ENCODE measurements around the gene KIF24. TPM values are rescaled to one million over a fixed set of nuclear protein-coding genes. Genes with fewer than 3 reads are reported as not detected.
"Not testable (repeated sequence)": the region's sequence is repeated elsewhere in the genome, so short reads cannot be mapped to it uniquely, and the experiment has no call there.

The KIF24 gene, protein sequence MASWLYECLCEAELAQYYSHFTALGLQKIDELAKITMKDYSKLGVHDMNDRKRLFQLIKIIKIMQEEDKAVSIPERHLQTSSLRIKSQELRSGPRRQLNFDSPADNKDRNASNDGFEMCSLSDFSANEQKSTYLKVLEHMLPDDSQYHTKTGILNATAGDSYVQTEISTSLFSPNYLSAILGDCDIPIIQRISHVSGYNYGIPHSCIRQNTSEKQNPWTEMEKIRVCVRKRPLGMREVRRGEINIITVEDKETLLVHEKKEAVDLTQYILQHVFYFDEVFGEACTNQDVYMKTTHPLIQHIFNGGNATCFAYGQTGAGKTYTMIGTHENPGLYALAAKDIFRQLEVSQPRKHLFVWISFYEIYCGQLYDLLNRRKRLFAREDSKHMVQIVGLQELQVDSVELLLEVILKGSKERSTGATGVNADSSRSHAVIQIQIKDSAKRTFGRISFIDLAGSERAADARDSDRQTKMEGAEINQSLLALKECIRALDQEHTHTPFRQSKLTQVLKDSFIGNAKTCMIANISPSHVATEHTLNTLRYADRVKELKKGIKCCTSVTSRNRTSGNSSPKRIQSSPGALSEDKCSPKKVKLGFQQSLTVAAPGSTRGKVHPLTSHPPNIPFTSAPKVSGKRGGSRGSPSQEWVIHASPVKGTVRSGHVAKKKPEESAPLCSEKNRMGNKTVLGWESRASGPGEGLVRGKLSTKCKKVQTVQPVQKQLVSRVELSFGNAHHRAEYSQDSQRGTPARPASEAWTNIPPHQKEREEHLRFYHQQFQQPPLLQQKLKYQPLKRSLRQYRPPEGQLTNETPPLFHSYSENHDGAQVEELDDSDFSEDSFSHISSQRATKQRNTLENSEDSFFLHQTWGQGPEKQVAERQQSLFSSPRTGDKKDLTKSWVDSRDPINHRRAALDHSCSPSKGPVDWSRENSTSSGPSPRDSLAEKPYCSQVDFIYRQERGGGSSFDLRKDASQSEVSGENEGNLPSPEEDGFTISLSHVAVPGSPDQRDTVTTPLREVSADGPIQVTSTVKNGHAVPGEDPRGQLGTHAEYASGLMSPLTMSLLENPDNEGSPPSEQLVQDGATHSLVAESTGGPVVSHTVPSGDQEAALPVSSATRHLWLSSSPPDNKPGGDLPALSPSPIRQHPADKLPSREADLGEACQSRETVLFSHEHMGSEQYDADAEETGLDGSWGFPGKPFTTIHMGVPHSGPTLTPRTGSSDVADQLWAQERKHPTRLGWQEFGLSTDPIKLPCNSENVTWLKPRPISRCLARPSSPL (N-terminal part only)
- 5.3 and 6.0 TPM in 2 replicates for total RNA-seq

DNA sequence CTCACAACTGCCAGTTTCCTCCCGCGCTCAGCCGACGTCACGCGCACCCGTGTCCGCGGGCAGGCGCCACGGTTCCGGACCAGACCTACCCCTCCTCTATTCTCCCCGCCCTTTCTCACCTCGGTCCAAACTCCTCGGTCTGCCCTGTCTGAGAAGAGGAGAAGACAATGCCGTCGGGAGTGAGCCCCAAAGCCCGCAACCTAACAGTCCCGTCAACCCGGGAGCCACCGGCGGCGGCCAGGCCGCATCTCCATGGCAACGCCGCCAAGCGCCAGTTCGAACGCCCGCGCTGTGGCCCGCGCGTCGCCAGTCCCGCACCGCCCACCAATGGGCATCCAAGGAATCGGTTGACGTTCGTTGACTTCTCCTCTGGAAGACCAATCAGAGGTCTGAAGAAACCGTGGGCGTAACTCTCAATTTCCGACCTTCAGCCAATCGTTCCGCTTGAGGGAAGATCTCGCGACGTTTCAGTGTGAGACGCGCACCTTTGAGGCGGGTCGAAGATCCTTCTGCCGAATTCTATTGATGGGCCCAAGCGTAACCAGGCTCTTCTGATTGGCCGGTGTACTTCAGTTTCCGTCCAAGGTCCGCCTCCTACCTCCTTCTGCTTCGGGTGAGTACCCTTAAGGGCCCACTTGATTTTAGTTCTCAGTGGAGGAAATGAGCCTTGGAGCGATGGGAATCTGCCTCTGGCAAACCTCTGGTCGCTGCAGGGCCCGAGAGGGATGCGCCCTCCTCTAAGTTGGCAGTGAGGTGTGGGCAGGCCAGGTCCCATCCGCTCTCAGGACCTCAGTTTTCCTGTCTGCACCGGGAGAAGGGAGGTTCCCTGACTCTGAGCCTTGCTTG lies at the start of gene KIF24, which contains the start of gene NUDT2:
TSS of gene KIF24 (minus strand) at position 282 of the 846 bp plus-strand sequence. CDS start 17,922 bp downstream, outside the sequence.
TSS of gene NUDT2 (plus strand) at position 583 of the 846 bp plus-strand sequence. CDS start 9,471 bp downstream, outside the sequence.
- intact Hi-C loops (cut with micrococcal nuclease): loop anchor here (1.0 to 10.0 kb wide), 18 partner anchors 50 to 1496 kb away; partner anchors contain the start of genes ATOSB, CHMP5, DCAF12 and DNAI1

DNA sequence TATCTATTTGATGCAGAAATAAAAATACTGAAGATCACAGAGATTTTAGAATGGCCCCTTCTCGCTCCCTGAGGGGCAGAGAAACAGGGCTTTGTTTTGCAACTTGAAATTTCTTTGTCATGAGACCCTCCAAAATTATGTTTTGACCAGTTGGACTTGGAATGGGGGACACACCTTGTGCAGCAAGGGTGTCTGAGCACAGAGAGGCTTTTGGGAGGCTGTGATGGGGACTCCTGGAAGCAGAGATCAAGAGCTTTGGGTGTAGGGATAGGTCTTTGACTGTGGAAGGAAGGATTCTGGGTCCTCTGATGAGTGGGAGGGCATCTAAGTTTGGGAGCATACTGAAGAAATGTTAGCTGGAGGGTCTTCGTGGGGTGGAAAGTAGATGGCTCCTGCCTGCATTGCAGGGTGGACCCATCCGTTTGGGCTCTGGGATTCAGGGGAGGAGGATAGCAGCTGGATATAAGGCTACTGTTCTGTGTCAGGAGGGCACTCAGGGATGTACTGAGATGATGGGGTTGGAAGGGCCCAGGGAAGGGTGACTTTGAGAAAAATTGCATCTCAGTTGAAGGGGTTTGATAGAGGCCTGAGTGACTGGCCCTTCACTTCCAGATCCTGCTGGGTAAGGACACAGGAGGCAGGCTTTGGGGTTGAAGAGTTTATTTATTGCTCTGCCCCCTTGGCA lies 49.5 kb upstream of the KIF24 start:
- intact Hi-C loops (cut with micrococcal nuclease): loop anchor here (1.0 to 10.0 kb wide), 14 partner anchors 49 to 1436 kb away; partner anchors contain the start of genes BAG1, CHMP5, CREB3 and DCTN3

DNA sequence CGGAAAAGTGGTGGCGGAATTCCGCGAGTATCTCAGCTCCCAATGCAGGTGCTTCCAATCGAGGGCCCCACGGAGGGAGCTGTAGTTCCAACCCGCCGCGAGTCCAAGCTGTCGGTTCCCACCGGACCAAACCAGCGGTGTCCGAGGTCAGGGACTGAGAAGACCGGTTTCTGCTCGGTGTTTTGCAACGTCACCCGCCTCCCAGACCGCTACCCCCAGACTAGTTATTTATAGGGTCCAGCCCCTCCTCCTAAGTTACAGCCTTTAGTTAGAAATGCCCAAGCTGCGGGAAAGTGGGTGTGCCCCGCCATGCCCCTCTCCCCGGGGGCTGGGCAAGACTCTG lies 48.3 kb upstream of the KIF24 start:
- intact Hi-C loops (cut with micrococcal nuclease): loop anchor here (1.0 to 10.0 kb wide), 11 partner anchors 81 to 1437 kb away; partner anchors contain the start of genes BAG1, CHMP5, CREB3 and DCAF12

DNA sequence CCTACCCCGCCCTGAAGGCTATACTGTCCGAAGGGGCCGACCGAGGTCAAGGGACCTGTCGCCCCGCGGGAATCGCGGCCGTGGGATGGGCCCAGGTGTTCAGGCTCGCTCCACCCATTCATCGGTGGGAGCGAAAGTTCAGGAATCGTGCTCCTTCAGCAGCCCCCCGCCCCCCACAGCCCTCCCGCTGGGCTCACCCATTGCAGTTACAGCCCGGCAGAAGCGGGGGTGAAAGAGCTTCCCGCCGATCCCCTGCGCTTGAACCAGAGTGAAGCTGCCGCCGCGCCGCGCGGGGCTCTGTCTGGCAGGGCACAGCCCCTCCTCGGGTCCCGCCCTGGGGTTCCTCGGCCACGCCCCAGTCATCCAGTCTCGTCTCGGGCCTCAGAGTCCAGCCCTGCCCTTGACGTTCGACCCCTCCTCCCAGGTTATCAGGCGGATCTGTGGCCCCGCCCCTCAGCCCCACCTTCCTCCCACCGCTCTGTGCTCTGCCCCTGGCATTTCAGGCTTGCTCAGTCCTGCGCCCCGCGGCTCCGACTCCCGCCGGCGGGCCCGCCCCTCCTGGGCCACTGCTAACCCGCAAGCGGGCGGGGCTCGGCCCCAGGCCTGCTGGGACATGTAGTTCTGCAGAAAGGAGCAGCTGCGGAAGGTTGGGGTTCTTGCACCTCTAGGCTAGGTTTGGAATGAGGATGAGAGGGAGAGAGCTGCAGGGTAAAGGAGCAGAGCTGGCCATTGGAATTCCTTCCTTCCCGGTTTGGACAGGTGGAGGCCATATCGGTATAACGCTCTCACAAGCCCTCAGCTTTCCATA lies 47.7 kb upstream of the KIF24 start, which contains the start of gene MYORG:
TSS of gene MYORG (minus strand) at position 303 of the 808 bp plus-strand sequence. CDS start 3,955 bp downstream, outside the sequence.
- intact Hi-C loops (cut with micrococcal nuclease): loop anchor here (1.0 to 10.0 kb wide), 13 partner anchors 82 to 1438 kb away; partner anchors contain the start of genes BAG1, CHMP5, CREB3 and DCAF12

DNA sequence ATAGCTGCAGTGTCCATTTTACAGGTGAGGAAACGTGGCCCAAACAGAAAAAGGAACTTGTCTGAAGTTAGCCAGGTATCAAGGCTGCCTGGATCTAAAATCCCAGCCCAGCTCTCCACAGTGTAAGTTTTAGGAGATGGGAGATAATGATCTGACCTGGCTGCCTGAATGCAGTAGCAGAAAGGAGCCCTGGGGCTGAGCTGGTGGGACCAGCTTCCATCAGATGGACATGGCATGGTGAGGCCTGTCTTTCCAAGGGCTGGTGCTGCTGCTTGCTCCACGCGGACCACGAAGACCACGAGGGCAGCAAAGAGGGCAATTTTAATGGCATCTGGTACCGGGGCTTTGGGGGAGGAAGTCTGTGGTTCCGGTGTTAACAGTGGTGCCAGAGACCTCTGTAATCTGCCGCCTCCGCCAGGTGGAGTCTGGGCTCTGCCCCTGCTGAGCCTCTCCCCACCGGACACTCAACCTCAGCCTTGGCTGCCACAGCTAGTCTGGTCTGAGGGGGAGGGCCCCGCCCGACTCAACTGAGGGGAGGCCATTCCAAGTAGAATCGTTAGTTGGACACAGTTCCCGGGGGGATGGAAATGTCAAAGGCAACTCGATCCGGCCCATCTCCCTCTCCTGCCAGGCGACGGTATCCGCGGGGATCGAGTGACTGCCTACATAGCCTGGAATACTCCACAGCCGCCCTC lies 47.0 kb upstream of the KIF24 start:
- intact Hi-C loops (cut with micrococcal nuclease): loop anchor here (1.0 to 10.0 kb wide), 8 partner anchors 261 to 1439 kb away; partner anchors contain the start of genes BAG1, CHMP5, CREB3 and HINT2

DNA sequence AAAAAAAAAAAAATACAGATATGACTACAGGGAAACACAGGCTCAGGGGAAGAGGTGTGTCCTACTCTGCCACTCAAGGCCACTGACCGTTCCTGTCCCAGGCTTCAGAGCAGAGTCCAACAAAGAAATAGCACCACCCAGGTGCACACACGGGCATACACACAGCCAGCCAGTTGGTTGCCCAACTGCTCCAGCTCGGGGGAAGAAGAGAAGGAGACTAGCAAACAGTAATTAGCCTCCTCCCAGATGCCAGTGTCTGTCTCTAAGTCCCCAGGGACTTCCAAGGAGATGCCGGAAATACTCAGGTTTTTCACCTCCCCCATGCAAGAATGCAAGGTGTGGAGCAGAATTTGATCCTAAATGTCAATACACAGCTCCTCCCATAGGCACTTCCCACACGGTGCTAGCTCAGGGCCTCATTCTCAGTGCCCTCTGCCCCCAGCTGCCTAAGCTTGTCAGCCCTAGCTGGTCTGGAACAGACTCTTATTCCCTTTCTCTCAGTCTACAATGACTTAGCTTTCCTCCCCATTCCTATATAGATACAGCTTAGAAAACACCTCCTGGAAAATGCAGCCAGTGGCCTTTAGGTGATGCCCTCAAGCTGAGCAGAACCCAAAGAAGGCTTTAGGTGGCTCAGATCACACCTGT lies 46.0 kb upstream of the KIF24 start:
- intact Hi-C loops (cut with micrococcal nuclease): loop anchor here (5.0 to 10.0 kb wide), 6 partner anchors 697 to 1440 kb away; partner anchors contain the start of genes BAG1, CHMP5, CREB3 and HINT2

DNA sequence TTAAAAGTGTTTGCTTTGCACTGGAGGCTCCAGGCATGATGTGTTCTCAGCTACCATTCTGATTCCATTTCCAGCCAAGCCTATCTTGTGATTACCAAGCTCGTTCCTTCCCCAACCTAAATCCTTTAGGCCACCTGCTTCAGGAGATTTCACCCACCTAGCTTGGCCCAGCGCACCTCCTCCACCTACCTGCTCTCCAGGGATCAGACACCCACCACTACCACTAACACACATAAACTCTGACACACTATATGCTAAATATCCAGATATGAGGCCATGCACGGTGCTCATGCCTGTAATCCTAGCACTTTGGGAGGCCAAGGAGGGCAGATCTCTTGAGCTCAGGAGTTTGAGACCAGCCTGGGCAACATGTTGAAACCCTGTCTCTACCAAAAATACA lies 45.3 kb upstream of the KIF24 start:
- intact Hi-C loops (cut with micrococcal nuclease): loop anchor here (10.0 kb wide), 2 partner anchors 1110 to 1440 kb away; partner anchors contain the start of genes BAG1, CHMP5, HINT2 and SPAG8

DNA sequence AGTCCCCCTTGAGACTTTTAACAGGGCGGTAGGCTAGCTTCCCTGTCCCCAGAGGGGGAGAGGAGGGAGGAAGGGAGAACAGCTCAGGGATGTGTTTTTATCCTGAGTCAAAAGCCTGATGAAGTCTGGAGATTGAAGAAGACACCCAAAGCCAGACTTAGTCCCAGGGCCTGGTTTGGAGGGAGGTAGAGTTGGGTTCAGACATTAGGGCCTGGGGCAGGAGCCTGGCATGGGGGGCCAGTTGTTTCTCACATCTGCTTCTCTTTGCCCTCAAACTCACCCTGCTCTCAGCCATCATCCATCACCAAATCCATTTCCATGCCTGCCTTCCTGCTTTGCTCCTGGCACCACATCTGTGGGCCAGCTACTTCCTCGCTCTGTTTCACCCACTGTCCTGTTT lies 44.7 kb upstream of the KIF24 start:
- intact Hi-C loops (cut with micrococcal nuclease): loop anchor here (10.0 kb wide), 2 partner anchors 1109 to 1441 kb away; partner anchors contain the start of genes BAG1, CHMP5, HINT2 and SPAG8

DNA sequence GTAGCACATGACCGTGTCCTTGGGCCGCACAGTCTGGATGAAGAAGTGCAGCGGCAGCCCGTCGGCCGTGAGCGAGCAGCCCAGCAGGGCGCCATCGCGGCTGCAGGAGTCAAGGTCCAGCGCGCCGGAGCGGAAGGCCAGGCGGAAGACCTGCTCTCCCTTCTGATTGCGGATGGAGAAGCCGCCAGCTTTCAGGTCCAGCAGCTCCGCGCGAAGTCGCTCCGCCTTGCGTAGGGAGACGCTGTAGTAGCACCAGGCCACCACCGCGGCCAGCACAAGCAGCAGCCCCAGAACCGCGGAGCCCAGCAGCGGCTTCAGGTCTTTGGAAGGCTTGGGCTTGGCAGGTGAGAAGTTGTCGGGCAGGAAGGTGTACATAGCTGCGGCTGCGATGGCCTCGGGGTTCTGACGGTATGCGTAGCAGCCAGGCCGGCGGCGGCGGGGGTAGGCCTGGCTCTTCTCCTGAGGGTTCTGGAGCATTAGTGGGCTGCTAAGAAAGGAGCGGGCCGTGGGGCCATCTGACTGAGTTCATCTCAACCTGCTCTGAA lies 43.5 kb upstream of the KIF24 start:
- intact Hi-C loops (cut with micrococcal nuclease): loop anchor here (10.0 kb wide), 2 partner anchors 1108 to 1442 kb away; partner anchors contain the start of genes BAG1, CHMP5, HINT2 and SPAG8

DNA sequence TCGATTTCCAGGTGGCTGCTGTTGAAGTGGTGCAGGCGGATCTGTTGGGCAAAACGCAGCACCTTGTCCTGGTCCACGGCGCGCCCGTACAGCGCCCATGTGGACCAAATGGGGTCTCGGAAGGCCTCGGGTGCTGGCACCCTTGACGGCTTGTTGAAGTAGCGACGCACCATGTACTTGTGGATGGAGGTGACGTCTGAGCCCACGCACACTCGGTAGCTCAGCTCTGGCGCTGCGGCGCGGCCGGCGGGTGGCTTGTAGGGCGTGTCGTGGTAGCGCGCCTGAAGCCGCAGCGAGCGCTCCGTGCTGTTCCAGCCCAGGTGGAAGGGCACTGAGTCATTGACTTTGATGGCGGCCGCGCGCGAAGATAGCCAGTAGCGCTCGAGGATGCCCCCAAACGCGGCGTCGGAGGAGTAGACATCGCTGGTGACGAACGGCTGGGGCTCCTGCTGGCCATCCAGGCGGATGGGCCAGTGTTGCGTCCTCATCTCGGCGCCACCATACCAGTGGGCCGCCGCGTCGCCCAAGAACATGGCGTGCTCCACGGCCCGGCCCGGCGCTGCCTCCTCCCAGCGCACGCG lies 42.9 kb upstream of the KIF24 start:
- intact Hi-C loops (cut with micrococcal nuclease): loop anchor here (10.0 kb wide), 2 partner anchors 1107 to 1443 kb away; partner anchors contain the start of genes BAG1, CHMP5, HINT2 and SPAG8

DNA sequence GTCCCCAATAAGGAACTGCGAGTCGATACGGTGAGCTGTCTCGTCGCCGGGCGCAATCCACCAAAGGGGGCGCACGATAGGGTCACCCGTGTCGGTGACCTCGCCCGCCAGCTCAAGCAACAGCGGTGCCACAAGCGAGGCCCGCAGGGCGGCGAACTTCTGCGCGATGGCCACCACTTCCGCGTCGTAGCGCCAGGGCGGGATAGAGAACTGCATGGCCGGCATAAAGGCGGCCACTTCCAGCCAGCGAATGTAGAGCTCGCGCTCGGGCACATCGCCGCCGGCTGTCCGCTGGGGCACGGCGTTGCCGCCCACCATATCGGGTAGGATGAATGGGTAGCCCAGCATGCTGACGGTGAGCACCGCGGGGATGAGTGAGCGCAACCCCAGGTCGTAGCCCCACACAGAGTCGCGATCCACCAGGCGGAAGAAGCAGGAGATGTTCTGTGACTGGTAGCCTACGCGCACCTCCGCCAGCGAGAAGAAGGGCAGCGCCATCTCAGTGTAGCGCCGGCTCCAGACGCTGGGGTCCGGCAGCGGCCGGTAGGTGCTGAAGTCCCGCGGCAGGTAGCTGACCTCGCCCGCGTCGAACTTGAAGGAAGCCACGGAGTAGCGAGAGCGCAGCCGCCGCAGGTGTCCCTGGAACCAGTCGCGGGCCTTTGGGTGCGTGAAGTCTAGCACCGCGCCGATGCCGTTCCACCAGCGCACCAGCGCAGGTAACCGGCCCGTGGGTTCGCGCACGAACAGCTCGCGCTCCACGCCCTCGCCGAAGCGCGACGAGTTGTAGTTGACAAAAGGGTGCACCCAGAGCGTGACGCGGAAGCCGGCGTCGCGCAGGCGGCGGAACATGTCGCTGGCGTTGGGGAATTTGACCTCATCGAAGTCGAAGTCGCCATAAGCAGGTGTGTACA lies 42.2 kb upstream of the KIF24 start:
- intact Hi-C loops (cut with micrococcal nuclease): loop anchor here (10.0 kb wide), 2 partner anchors 1106 to 1444 kb away; partner anchors contain the start of genes BAG1, CHMP5, HINT2 and SPAG8

DNA sequence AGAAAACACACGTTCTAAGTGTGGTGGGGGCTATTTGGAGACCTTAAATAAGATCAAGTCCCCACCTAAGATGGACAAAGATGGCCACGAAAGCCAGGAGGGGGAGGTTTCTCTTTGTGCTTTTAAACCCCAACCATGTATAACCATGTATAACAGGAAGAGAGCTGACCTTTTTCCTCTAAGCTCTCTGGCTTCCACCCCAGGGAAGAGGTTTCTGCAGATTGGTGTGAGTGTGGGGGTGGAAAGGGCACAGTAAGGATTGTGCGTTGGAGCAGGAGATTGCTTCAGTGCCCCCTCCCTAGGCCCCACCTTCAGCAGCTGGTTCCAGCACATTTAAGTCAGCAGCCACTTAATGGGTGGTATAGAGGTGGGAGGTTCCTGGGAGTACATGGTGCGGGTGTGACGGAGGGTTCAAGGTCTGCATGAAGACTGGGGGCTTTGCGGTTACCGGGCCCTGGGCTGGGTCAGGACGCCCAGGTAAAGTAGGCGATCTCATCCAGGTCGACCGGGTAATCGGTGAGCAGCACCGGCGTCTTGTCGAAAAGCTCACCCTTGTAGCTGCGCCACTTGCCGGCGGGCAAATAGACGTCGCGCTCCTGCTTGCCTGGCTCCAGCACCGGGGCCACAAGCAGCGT lies 41.4 kb upstream of the KIF24 start:
- intact Hi-C loops (cut with micrococcal nuclease): loop anchor here (10.0 kb wide), 2 partner anchors 1106 to 1444 kb away; partner anchors contain the start of genes BAG1, CHMP5, HINT2 and SPAG8

DNA sequence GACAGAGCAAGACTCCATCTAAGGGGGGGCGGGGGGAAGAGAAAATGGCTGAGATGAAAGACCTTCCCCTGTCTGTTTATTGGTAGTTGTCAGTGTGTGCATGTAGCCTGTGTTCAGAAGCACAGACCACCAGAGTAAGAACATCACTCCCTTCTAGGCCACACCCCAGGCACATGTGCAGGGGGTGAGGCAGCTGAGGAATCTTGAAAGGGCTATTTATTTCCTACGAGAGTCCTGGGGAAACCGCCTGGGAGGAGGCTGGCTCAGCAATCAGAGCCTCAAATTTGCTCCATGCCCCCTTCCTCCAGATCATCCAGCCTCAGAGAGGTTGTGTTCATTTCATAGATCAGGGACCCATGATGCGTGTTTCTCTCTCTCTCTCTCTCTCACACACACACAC lies 40.6 kb upstream of the KIF24 start:
- intact Hi-C loops (cut with micrococcal nuclease): loop anchor here (10.0 kb wide), 2 partner anchors 1105 to 1445 kb away; partner anchors contain the start of genes BAG1, CHMP5, HINT2 and SPAG8

DNA sequence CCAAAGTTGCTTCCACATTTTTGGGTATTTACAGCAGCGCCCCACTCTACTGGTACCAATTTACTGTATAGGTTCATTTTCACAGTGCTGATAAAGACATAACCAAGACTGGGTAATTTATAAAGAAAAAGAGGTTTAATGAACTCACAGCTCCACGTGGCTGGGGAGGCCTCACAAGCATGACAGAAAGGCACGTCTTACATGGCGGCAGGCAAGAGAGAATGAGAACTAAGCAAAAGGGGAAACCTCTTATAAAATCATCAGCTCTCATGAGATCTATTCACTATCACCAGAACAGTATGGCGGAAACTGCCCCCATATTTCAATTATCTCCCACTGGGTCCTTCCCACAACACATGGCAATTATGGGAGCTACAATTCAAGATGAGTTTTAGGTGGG lies 39.7 kb upstream of the KIF24 start:
- intact Hi-C loops (cut with micrococcal nuclease): not testable (repeated sequence)
